CD8-positive, alpha-beta memory T cell (primary cell): Measurements from ENCODE around the gene USP54. TPM values are rescaled to one million over a fixed set of nuclear protein-coding genes. Genes with fewer than 3 reads are reported as not detected.
"Not testable (repeated sequence)": the region's sequence is repeated elsewhere in the genome, so short reads cannot be mapped to it uniquely, and the experiment has no call there.

Source experiments
- CTCF ChIA-PET: fragments of 350-600 bp; sonication (Branson Sonifier 250); formaldehyde crosslinking; loops from one replicate; lab custom pipeline; 2021; ENCODE audit warnings: antibody characterized with exemption; lab: Charles Lee
- POLR2A ChIA-PET: fragments of 350-600 bp; sonication (Branson Sonifier 250); formaldehyde crosslinking; loops from one replicate; lab custom pipeline; 2021; ENCODE audit warnings: antibody characterized with exemption; lab: Charles Lee
- DNase-seq, 5 donors: peaks; one replicate each; pipeline versions ENCODE4 v3.0.0 to v3.0.0-alpha.2; 2020 to 2022; ENCODE audit warnings: mixed read lengths in 1 of 5
- H3K27ac ChIP-seq: one replicate; pipeline ENCODE4 v1.7.0; 2013; ENCODE audit warnings: low read depth, mild to moderate bottlenecking, low read length, moderate library complexity
- H3K27me3 ChIP-seq: 2 replicates; pipeline ENCODE4 v1.7.0; 2013; ENCODE audit warnings: low read length, mild to moderate bottlenecking; ENCODE audit not compliant: insufficient read depth, poor library complexity, severe bottlenecking
- H3K36me3 ChIP-seq: 2 replicates; pipeline ENCODE4 v1.7.0; 2013; ENCODE audit warnings: mild to moderate bottlenecking, low read length, moderate library complexity; ENCODE audit not compliant: insufficient read depth
- H3K4me1 ChIP-seq: 2 replicates; pipeline ENCODE4 v1.7.0; 2013; ENCODE audit warnings: mild to moderate bottlenecking, low read length, moderate library complexity; ENCODE audit not compliant: insufficient read depth
- H3K4me3 ChIP-seq: 2 replicates; pipeline ENCODE4 v1.7.0; 2013; ENCODE audit warnings: mild to moderate bottlenecking, low read length
- H3K9me3 ChIP-seq: 2 replicates; pipeline ENCODE4 v1.7.0; 2013; ENCODE audit warnings: mild to moderate bottlenecking, low read length
- H3K27ac Mint-ChIP-seq, 8 donors: one replicate each; pipeline ENCODE4 v1.8.0; 2020 to 2021; ENCODE audit warnings: mixed read lengths in 8 of 8, mild to moderate bottlenecking in 6 of 8, inconsistent platforms in 3 of 8, moderate library complexity in 3 of 8
- H3K27me3 Mint-ChIP-seq, 2 donors: one replicate each; pipeline ENCODE4 v1.8.0; 2020 to 2021; ENCODE audit warnings: mixed read lengths in 2 of 2, mild to moderate bottlenecking in 1 of 2, moderate library complexity in 1 of 2
- H3K36me3 Mint-ChIP-seq, 3 donors: one replicate each; pipeline ENCODE4 v1.8.0; 2020 to 2021; ENCODE audit warnings: mixed read lengths in 3 of 3, inconsistent platforms in 1 of 3, mild to moderate bottlenecking in 1 of 3
- H3K4me1 Mint-ChIP-seq, 3 donors: one replicate each; pipeline ENCODE4 v1.8.0; 2020 to 2021; ENCODE audit warnings: mixed read lengths in 3 of 3, inconsistent platforms in 1 of 3, mild to moderate bottlenecking in 1 of 3
- H3K4me3 Mint-ChIP-seq, 7 donors: one replicate each; pipeline ENCODE4 v1.8.0; 2020 to 2021; ENCODE audit warnings: mixed read lengths in 7 of 7, mild to moderate bottlenecking in 6 of 7, moderate library complexity in 4 of 7, inconsistent platforms in 2 of 7
- H3K9me3 Mint-ChIP-seq, 5 donors: one replicate each; pipeline ENCODE4 v1.8.0; 2020 to 2022; ENCODE audit warnings: mixed read lengths in 5 of 5, mild to moderate bottlenecking in 3 of 5, moderate library complexity in 2 of 5, inconsistent platforms in 1 of 5
- polyA plus RNA-seq: library from polyadenylated mRNA; unstranded; fragments of 300-500 nt; fragmentation: Illumina TruSeq; gene quantifications from one replicate; pipeline ENCODE4 v1.2.3, GENCODE V29; 2021
- total RNA-seq, 2 experiments: library from RNA; stranded (reverse); gene quantifications; one replicate each; pipeline ENCODE4 v1.2.3, GENCODE V29; 2021

USP54 gene
- total and polyA plus RNA-seq, 3 experiments from 2014 or later: 1.5 to 11.9 (median 10.5) TPM

DNA sequence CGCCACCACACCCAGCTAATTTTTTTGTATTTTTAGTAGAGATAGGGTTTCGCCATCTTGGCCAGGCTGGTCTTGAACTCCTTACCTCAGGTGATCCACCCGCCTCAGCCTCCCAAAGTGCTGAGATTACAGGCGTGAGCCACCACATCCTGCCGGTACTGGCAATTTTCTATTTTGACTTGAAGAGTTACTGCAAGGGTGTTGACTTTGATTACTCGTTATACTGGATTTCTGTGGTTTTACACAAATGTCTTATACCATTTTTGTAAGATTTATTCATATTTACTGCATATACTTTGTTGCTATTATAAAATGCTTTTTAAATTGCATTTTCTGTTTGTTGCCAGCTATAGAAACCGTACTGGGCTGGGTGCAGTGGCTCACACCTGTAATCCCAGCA, 24.1 kb downstream of the USP54 start:
- not testable (repeated sequence) for H3K27ac Mint-ChIP-seq, H3K4me3 Mint-ChIP-seq, DNase-seq

DNA sequence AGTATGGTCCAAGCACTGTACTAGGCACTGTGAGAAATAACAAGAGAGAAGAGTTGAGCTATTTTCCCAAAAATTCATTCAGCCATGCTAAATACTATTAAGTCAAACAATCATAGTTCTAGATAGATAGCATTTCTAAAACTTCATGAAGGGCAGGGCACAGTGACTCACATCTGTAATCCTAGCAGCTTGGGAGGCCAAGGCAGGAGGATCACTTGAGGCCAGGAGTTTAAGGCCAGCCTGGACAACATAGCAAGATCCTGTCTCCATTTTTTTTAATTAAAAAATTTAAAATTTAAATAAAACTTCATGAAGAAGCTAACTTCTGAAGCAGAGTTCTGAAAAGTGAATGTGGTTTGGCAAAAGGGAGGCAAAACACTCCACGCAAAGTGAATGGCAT, 29.9 kb downstream of the USP54 start:
- Mint-ChIP-seq H3K27me3 (no peaks in the 10 kb centered on the region), H3K4me3 (no peak overlapping the region), H3K4me1 (no peaks in the 10 kb centered on the region), H3K9me3 (no peaks in the 10 kb centered on the region), H3K27ac (no peak overlapping the region), H3K36me3 (peaks cover 0 to 5% (median 0%) of the 10 kb centered on the region in 3 donors)
- CTCF ChIA-PET: no interaction called here
- no peaks in the 10 kb centered on the region for H3K36me3 ChIP-seq
- H3K27me3 ChIP-seq: no peaks in the 10 kb centered on the region
- H3K4me3 ChIP-seq: no peak overlapping the region
- DNase-seq: no peak
- no peaks in the 10 kb centered on the region for H3K9me3 ChIP-seq
- POLR2A ChIA-PET: no interaction called here
- H3K4me1 ChIP-seq: no peaks in the 10 kb centered on the region
- no peak overlapping the region for H3K27ac ChIP-seq

More for the DNA sequence above, 24.1 kb downstream of the USP54 start:
- H3K27me3 ChIP-seq, H3K4me1 ChIP-seq, H3K27ac ChIP-seq, H3K36me3 ChIP-seq, H3K9me3 ChIP-seq, H3K36me3 Mint-ChIP-seq, POLR2A ChIA-PET, H3K9me3 Mint-ChIP-seq, H3K4me1 Mint-ChIP-seq, H3K4me3 ChIP-seq, H3K27me3 Mint-ChIP-seq, CTCF ChIA-PET: not testable (repeated sequence)

DNA sequence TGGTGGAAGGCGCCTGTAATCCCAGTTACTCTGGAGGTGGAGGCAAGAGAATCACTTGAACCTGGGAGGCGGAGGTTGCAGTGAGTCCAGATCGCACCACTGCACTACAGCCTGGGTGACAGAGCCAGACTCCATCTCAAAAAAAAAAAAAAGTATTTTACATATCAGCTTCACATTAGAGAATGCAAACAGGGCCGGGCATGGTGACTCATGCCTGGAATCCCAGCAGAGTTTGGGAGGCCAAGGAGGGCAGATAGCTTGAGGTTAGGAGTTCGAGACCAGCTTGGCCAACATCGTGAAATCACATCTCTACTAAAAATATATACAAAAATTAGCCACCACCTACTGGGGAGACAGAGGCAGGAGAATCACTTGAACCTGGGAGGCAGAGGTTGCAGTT, 31.6 kb downstream of the USP54 start:
- Mint-ChIP-seq H3K9me3 (no peaks in the 10 kb centered on the region), H3K4me3 (no peak overlapping the region), H3K36me3 (peaks cover 0 to 5% (median 0%) of the 10 kb centered on the region in 3 donors), H3K4me1 (no peaks in the 10 kb centered on the region), H3K27ac (no peak overlapping the region), H3K27me3 (no peaks in the 10 kb centered on the region)
- Histone ChIP-seq H3K36me3 (no peaks in the 10 kb centered on the region), H3K9me3 (no peaks in the 10 kb centered on the region), H3K27me3 (no peaks in the 10 kb centered on the region), H3K4me1 (no peaks in the 10 kb centered on the region), H3K27ac (no peak overlapping the region), H3K4me3 (no peak overlapping the region)
- CTCF ChIA-PET: no interaction called here
- no peak for DNase-seq
- POLR2A ChIA-PET: no interaction called here

DNA sequence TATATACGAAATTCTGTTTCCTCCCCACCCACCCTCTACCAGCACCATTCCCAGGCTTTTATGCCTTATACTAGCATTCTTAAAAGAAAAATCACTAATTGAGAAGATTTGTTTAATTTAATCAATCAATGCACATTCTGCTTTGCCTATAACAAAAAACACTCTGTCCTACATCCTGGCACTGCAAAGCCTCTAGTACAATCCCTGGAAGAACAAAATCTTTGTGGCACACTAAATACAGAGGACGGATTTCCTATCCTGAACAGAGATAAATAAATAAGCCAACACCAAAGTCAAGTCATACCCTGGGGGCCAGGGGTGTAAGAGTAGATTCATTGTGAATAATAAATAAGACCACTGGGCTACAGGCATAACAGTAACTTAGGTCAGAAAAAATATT, 34.3 kb downstream of the USP54 start:
- ChIA-PET POLR2A (interaction anchor here (0.8 kb wide), 1 partner anchor 57 kb away, joined by 3 read pairs; no protein-coding TSS in a partner anchor), CTCF (no interaction called here)

DNA sequence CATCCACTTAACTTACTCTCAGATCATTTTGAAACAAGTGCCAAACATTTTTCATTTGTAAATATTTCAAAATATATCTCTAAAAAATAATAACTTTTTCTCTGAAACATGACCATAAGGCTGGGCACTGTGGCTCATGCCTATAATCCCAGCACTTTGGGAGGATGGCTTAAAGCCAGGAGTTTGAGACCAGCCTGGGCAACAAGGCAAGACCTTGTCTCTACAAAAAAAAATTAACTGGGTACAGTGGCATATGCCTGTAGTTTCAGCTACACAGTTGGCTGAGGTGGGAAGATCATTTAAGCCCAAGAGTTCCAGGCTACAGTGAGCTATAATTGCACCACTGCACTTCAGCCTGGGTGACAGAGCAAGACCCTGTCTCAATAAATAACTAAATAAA, 36.4 kb downstream of the USP54 start:
- ChIA-PET POLR2A (no interaction called here), CTCF (no interaction called here)
- no peaks in the 10 kb centered on the region for H3K4me1 ChIP-seq
- no peaks in the 10 kb centered on the region for H3K27me3 ChIP-seq
- H3K27ac ChIP-seq: no peak overlapping the region
- H3K4me3 ChIP-seq: no peak overlapping the region
- H3K9me3 ChIP-seq: no peaks in the 10 kb centered on the region
- no peaks in the 10 kb centered on the region for H3K4me1 Mint-ChIP-seq
- no peak overlapping the region for H3K4me3 Mint-ChIP-seq
- no peaks in the 10 kb centered on the region for H3K9me3 Mint-ChIP-seq
- H3K27me3 Mint-ChIP-seq: no peaks in the 10 kb centered on the region
- no peak overlapping the region for H3K27ac Mint-ChIP-seq
- no peak for DNase-seq
- H3K36me3 ChIP-seq: no peaks in the 10 kb centered on the region
- H3K36me3 Mint-ChIP-seq: peaks cover 0 to 5% (median 0%) of the 10 kb centered on the region in 3 donors

More for the DNA sequence above, 34.3 kb downstream of the USP54 start:
- Histone ChIP-seq H3K36me3 (no peaks in the 10 kb centered on the region), H3K27me3 (no peaks in the 10 kb centered on the region), H3K9me3 (no peaks in the 10 kb centered on the region), H3K4me1 (no peaks in the 10 kb centered on the region), H3K4me3 (no peak overlapping the region), H3K27ac (no peak overlapping the region)
- no peak for DNase-seq
- peaks cover 0 to 5% (median 0%) of the 10 kb centered on the region in 3 donors for H3K36me3 Mint-ChIP-seq
- H3K27me3 Mint-ChIP-seq: no peaks in the 10 kb centered on the region
- no peak overlapping the region for H3K27ac Mint-ChIP-seq
- H3K4me3 Mint-ChIP-seq: no peak overlapping the region
- H3K4me1 Mint-ChIP-seq: no peaks in the 10 kb centered on the region
- no peaks in the 10 kb centered on the region for H3K9me3 Mint-ChIP-seq

DNA sequence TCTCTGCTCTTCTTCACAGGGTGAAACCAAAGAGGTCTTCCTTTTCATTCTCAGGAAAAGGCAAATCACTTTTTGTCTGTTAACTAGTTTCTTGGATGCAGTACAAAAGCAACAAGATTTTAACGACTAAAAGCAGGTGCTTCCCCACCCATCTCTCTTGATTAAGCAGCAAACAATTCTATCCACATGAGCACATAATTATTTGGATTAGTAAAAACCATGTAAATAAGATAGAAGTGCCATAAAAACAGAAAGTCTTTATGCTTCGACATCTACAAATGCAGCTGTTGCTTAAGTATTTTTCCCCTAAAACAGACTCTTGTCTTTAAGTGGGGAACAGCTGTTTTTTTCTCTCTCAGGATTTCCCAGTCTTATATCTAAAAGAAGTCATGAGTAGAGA, 37.4 kb downstream of the USP54 start:
- no peaks in the 10 kb centered on the region for H3K36me3 ChIP-seq
- no peak for DNase-seq
- POLR2A ChIA-PET: no interaction called here
- no peaks in the 10 kb centered on the region for H3K27me3 Mint-ChIP-seq
- H3K4me3 ChIP-seq: no peak overlapping the region
- H3K27me3 ChIP-seq: no peaks in the 10 kb centered on the region
- no peak overlapping the region for H3K27ac ChIP-seq
- H3K9me3 Mint-ChIP-seq: no peaks in the 10 kb centered on the region
- H3K36me3 Mint-ChIP-seq: peaks cover 0 to 5% (median 0%) of the 10 kb centered on the region in 3 donors
- H3K27ac Mint-ChIP-seq: no peak overlapping the region
- no peak overlapping the region for H3K4me3 Mint-ChIP-seq
- H3K4me1 ChIP-seq: no peaks in the 10 kb centered on the region
- CTCF ChIA-PET: no interaction called here
- H3K9me3 ChIP-seq: no peaks in the 10 kb centered on the region
- H3K4me1 Mint-ChIP-seq: no peaks in the 10 kb centered on the region

DNA sequence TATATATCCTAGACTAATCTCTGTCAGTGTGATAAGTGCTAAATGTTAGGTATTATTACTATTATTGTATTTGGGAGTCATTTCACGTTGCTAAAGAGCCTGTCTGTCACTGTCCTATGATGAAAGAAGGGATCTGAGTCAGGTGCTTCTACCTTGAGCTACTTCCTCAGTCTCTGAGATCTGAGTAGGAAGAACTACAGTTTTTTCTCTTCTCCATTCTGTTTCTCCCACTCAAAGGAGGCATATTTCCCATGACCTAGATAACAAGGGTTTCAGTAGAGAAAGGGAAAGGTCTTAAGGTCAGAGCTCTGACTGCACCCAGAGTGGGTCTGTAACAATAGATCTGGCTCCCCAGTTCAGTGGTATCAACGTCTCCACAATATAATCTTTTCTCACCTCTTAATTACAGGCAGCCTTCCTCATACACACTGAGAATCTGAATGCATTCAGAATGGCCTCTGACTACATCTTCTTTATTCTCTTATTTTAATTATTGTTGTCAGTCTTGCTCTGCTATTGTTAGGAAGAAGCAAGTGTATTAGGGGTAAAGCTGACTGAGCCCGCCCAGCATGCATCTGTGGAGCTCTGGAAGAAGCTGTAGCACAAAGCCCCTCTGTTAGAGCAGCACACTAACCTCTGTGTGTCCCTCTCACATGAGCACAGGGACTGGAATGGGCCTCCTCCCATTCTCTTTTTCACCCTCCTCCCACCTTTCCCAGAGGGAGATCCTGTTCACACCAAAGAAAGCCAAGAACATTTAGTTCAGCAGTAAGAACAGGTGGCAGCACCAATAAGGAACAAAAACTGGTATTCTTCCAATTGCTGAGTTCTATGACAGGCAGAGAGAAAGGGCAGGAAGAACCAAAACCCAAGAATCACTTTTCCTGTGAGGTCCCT, 38.1 kb downstream of the USP54 start:
- no peak overlapping the region for H3K4me3 Mint-ChIP-seq
- POLR2A ChIA-PET: no interaction called here
- no peaks in the 10 kb centered on the region for H3K9me3 ChIP-seq
- CTCF ChIA-PET: no interaction called here
- no peaks in the 10 kb centered on the region for H3K4me1 ChIP-seq
- DNase-seq: no peak
- H3K27ac Mint-ChIP-seq: peak overlapping the region in 2 of 8 donors; percentile 18 to 36
- H3K36me3 Mint-ChIP-seq: peaks cover 0 to 5% (median 2%) of the 10 kb centered on the region in 3 donors
- no peak overlapping the region for H3K4me3 ChIP-seq
- no peaks in the 10 kb centered on the region for H3K36me3 ChIP-seq
- H3K9me3 Mint-ChIP-seq: no peaks in the 10 kb centered on the region
- H3K27ac ChIP-seq: no peak overlapping the region
- no peaks in the 10 kb centered on the region for H3K4me1 Mint-ChIP-seq
- no peaks in the 10 kb centered on the region for H3K27me3 Mint-ChIP-seq
- no peaks in the 10 kb centered on the region for H3K27me3 ChIP-seq

DNA sequence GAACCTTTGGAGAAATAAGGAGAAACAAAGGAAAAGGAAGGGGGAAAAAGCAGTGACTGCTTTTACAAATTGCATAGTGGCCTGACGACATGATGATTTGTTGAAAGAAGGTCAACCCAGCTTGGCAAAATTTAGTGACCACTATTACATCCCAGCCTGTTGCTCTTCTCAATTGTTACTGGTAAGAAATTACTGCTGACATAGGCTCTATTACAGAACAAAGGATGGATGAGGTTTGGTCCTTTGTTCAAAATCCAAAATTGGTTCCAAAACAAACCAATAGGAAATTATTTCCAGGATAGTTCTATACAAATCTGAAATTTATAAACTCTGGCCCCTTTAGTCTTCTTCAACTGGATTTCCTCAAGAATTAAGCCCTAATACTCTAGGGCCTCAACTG, 39.6 kb downstream of the USP54 start:
- H3K27me3 Mint-ChIP-seq: no peaks in the 10 kb centered on the region
- Histone ChIP-seq H3K4me3 (no peak overlapping the region), H3K4me1 (no peaks in the 10 kb centered on the region), H3K9me3 (no peaks in the 10 kb centered on the region), H3K27ac (no peak overlapping the region), H3K27me3 (no peaks in the 10 kb centered on the region), H3K36me3 (no peaks in the 10 kb centered on the region)
- CTCF ChIA-PET: no interaction called here
- H3K9me3 Mint-ChIP-seq: no peaks in the 10 kb centered on the region
- H3K36me3 Mint-ChIP-seq: peaks cover 0 to 2% (median 0%) of the 10 kb centered on the region in 3 donors
- POLR2A ChIA-PET: no interaction called here
- no peak overlapping the region for H3K4me3 Mint-ChIP-seq
- DNase-seq: no peak
- H3K4me1 Mint-ChIP-seq: no peaks in the 10 kb centered on the region
- no peak overlapping the region for H3K27ac Mint-ChIP-seq
